Measurements from ENCODE around the gene AP1S2. TPM values are rescaled to one million over a fixed set of nuclear protein-coding genes. Genes with fewer than 3 reads are reported as not detected.

Gene AP1S2
- total RNA-seq, 2 donors from 2014 or later: 27.0 to 33.3 TPM

- Mint-ChIP-seq H3K4me3 (no peak overlapping the region), H3K4me1 (peaks cover 23% of the 10 kb centered on the region), H3K36me3 (ENCODE audit: low read depth) (peaks cover 2% of the 10 kb centered on the region), H3K27ac (no peak overlapping the region), H3K27me3 (no peaks in the 10 kb centered on the region)
- H3K9me3 ChIP-seq (ENCODE audit: control insufficient read depth, low read length, poor library complexity, severe bottlenecking): no peaks in the 10 kb centered on the region
- DNase-seq (no peak), ATAC-seq (peak; percentile 77)
Measured at GRCh38 chrX:15815779-15816437, 38.7 kb downstream of the AP1S2 start.

- no peaks in the 10 kb centered on the region for H3K9me3 ChIP-seq (ENCODE audit: control insufficient read depth, low read length, poor library complexity, severe bottlenecking)
- ATAC-seq (no peak), DNase-seq (no peak)
- Mint-ChIP-seq H3K27me3 (no peaks in the 10 kb centered on the region), H3K4me1 (peaks cover 23% of the 10 kb centered on the region), H3K36me3 (ENCODE audit: low read depth) (peaks cover 2% of the 10 kb centered on the region), H3K4me3 (no peak overlapping the region), H3K27ac (no peak overlapping the region)
Measured at GRCh38 chrX:15814771-15815365, 39.7 kb downstream of the AP1S2 start.

GRCh38 chrX:15813416-15813815, 41.2 kb downstream of the AP1S2 start:
- peaks cover 23% of the 10 kb centered on the region for H3K4me1 Mint-ChIP-seq
- H3K27ac Mint-ChIP-seq: peak overlapping the region; percentile 2
- no peaks in the 10 kb centered on the region for H3K9me3 ChIP-seq (ENCODE audit: control insufficient read depth, low read length, poor library complexity, severe bottlenecking)
- ATAC-seq: no peak
- no peak overlapping the region for H3K4me3 Mint-ChIP-seq
- no peak for DNase-seq
- H3K27me3 Mint-ChIP-seq: no peaks in the 10 kb centered on the region
- peaks cover 2% of the 10 kb centered on the region for H3K36me3 Mint-ChIP-seq (ENCODE audit: low read depth)

GRCh38 chrX:15812192-15812938, 42.2 kb downstream of the AP1S2 start:
- no peaks in the 10 kb centered on the region for H3K36me3 Mint-ChIP-seq (ENCODE audit: low read depth)
- H3K27ac Mint-ChIP-seq: no peak overlapping the region
- H3K4me3 Mint-ChIP-seq: no peak overlapping the region
- H3K27me3 Mint-ChIP-seq: no peaks in the 10 kb centered on the region
- H3K9me3 ChIP-seq (ENCODE audit: control insufficient read depth, low read length, poor library complexity, severe bottlenecking): no peaks in the 10 kb centered on the region
- DNase-seq (no peak), ATAC-seq (no peak)
- H3K4me1 Mint-ChIP-seq: peaks cover 20% of the 10 kb centered on the region

- DNase-seq: no peak
- peaks cover 4% of the 10 kb centered on the region for H3K4me1 Mint-ChIP-seq
- ATAC-seq: no peak
- no peak overlapping the region for H3K27ac Mint-ChIP-seq
- H3K9me3 ChIP-seq (ENCODE audit: control insufficient read depth, low read length, poor library complexity, severe bottlenecking): no peaks in the 10 kb centered on the region
- H3K27me3 Mint-ChIP-seq: no peaks in the 10 kb centered on the region
- H3K4me3 Mint-ChIP-seq: no peak overlapping the region
- H3K36me3 Mint-ChIP-seq (ENCODE audit: low read depth): no peaks in the 10 kb centered on the region
Measured at GRCh38 chrX:15808254-15808653, 46.4 kb downstream of the AP1S2 start.

- no peak for DNase-seq
- Mint-ChIP-seq H3K4me3 (no peak overlapping the region), H3K4me1 (peaks cover 2% of the 10 kb centered on the region), H3K27ac (no peak overlapping the region), H3K36me3 (ENCODE audit: low read depth) (no peaks in the 10 kb centered on the region), H3K27me3 (no peaks in the 10 kb centered on the region)
- H3K9me3 ChIP-seq (ENCODE audit: control insufficient read depth, low read length, poor library complexity, severe bottlenecking): no peaks in the 10 kb centered on the region
- no peak for ATAC-seq
Measured at GRCh38 chrX:15804563-15804962, 50.0 kb downstream of the AP1S2 start.

GRCh38 chrX:15797707-15798106, 56.9 kb downstream of the AP1S2 start:
- H3K4me1 Mint-ChIP-seq: peaks cover 16% of the 10 kb centered on the region
- H3K27ac Mint-ChIP-seq: no peak overlapping the region
- no peaks in the 10 kb centered on the region for H3K27me3 Mint-ChIP-seq
- no peak overlapping the region for H3K4me3 Mint-ChIP-seq
- H3K36me3 Mint-ChIP-seq (ENCODE audit: low read depth): no peaks in the 10 kb centered on the region
- H3K9me3 ChIP-seq (ENCODE audit: control insufficient read depth, low read length, poor library complexity, severe bottlenecking): no peaks in the 10 kb centered on the region
- DNase-seq (no peak), ATAC-seq (no peak)

GRCh38 chrX:15790769-15791290, 63.8 kb downstream of the AP1S2 start:
- Mint-ChIP-seq H3K27ac (no peak overlapping the region), H3K36me3 (ENCODE audit: low read depth) (no peaks in the 10 kb centered on the region), H3K4me1 (peaks cover 18% of the 10 kb centered on the region), H3K27me3 (no peaks in the 10 kb centered on the region), H3K4me3 (no peak overlapping the region)
- H3K9me3 ChIP-seq (ENCODE audit: control insufficient read depth, low read length, poor library complexity, severe bottlenecking): no peaks in the 10 kb centered on the region
- DNase-seq: no peak
- ATAC-seq: no peak

- Mint-ChIP-seq H3K36me3 (ENCODE audit: low read depth) (no peaks in the 10 kb centered on the region), H3K4me3 (no peak within 1 kb of the TSS), H3K27me3 (no peaks in the 10 kb centered on the region), H3K4me1 (peaks cover 17% of the 10 kb centered on the region), H3K27ac (no peak within 1 kb of the TSS)
- peak; percentile 75 to 81 (median 77) for DNase-seq
- peak; percentile 91 for ATAC-seq
- no peaks in the 10 kb centered on the region for H3K9me3 ChIP-seq (ENCODE audit: control insufficient read depth, low read length, poor library complexity, severe bottlenecking)
Measured at GRCh38 chrX:15789979-15790768, 64.4 kb downstream of the AP1S2 start, which contains the start of gene ZRSR2. TSS of gene ZRSR2 (plus strand) at chrX:15790484. CDS start at chrX:15790496, 12 bp downstream.

GRCh38 chrX:15786915-15787314, 67.7 kb downstream of the AP1S2 start:
- Mint-ChIP-seq H3K27ac (no peak overlapping the region), H3K27me3 (no peaks in the 10 kb centered on the region), H3K36me3 (ENCODE audit: low read depth) (peaks cover 4% of the 10 kb centered on the region), H3K4me3 (no peak overlapping the region), H3K4me1 (peaks cover 8% of the 10 kb centered on the region)
- H3K9me3 ChIP-seq (ENCODE audit: control insufficient read depth, low read length, poor library complexity, severe bottlenecking): no peaks in the 10 kb centered on the region
- DNase-seq (no peak), ATAC-seq (no peak)

- H3K36me3 Mint-ChIP-seq (ENCODE audit: low read depth): peaks cover 4% of the 10 kb centered on the region
- ATAC-seq: no peak
- no peak overlapping the region for H3K4me3 Mint-ChIP-seq
- no peak for DNase-seq
- H3K27ac Mint-ChIP-seq: no peak overlapping the region
- peaks cover 8% of the 10 kb centered on the region for H3K4me1 Mint-ChIP-seq
- H3K9me3 ChIP-seq (ENCODE audit: control insufficient read depth, low read length, poor library complexity, severe bottlenecking): no peaks in the 10 kb centered on the region
- no peaks in the 10 kb centered on the region for H3K27me3 Mint-ChIP-seq
Measured at GRCh38 chrX:15785176-15785750, 69.3 kb downstream of the AP1S2 start.

- peaks cover 4% of the 10 kb centered on the region for H3K36me3 Mint-ChIP-seq (ENCODE audit: low read depth)
- ATAC-seq (peak; percentile 45), DNase-seq (no peak)
- H3K27me3 Mint-ChIP-seq: no peaks in the 10 kb centered on the region
- peak overlapping the region; percentile 95 for H3K27ac Mint-ChIP-seq
- peak overlapping the region; percentile 89 for H3K4me3 Mint-ChIP-seq
- no peaks in the 10 kb centered on the region for H3K9me3 ChIP-seq (ENCODE audit: control insufficient read depth, low read length, poor library complexity, severe bottlenecking)
- peaks cover 4% of the 10 kb centered on the region for H3K4me1 Mint-ChIP-seq
Measured at GRCh38 chrX:15781961-15782699, 72.5 kb downstream of the AP1S2 start.
